Gastrocnemius medialis (tissue), 4 donors: ENCODE data around the gene ZNF219.

Source experiments
- CTCF ChIP-seq, 5 experiments: fragments of 450-650 bp in 3 of 5; fragments of 200-600 bp in 2 of 5; sonication (generic) in 2 of 5; IDR thresholded peaks in 4 of 5; conservative IDR thresholded peaks in 1 of 5; 1 replicate in 4 of 5; 2 replicates in 1 of 5; pipeline ENCODE4 v1.5.1; 2016 to 2019; ENCODE audit warnings: antibody characterized with exemption in 5 of 5, mild to moderate bottlenecking in 3 of 5, moderate library complexity in 3 of 5
- POLR2A ChIP-seq, 2 donors: fragments of 450-650 bp; IDR thresholded peaks; one replicate each; pipeline ENCODE4 v1.6.1; 2017; ENCODE audit warnings: antibody characterized with exemption in 2 of 2, mild to moderate bottlenecking in 2 of 2, moderate library complexity in 2 of 2

GRCh38 chr14:21103411-21103709, 4.9 kb upstream of the ZNF219 start:
- TF ChIP-seq CTCF (IDR thresholded peaks at IDR 0.05 in 4 of 5, conservative IDR thresholded peaks at IDR 0.05 in 1 of 5) (no peak), POLR2A (IDR thresholded peaks at IDR 0.05) (no peak)
